AG04450 (cell line): Measurements from ENCODE around the gene ADGRV1. TPM values are rescaled to one million over a fixed set of nuclear protein-coding genes. Genes with fewer than 3 reads are reported as not detected.
"Not testable (repeated sequence)": the region's sequence is repeated elsewhere in the genome, so short reads cannot be mapped to it uniquely, and the experiment has no call there.

Source experiments
- CTCF ChIA-PET: fragments of 300-600, 350-600 bp; formaldehyde crosslinking; extraction: SDS; loops from one replicate; lab custom pipeline; 2022; ENCODE audit warnings: antibody characterized with exemption, inconsistent platforms; lab: Charles Lee
- POLR2A ChIA-PET: fragments of 350-600 bp; formaldehyde crosslinking; extraction: SDS; loops from one replicate; lab custom pipeline; 2021; ENCODE audit warnings: antibody characterized with exemption, inconsistent platforms; lab: Yijun Ruan, JAX
- DNase-seq: peaks from one replicate; pipeline ENCODE4 v3.0.0-alpha.2; 2011; ENCODE audit warnings: low read depth, low spot score
- H3K27ac ChIP-seq: one replicate; pipeline ENCODE4 v1.5.1; 2012; ENCODE audit warnings: low read depth, low read length, control low read depth
- H3K27me3 ChIP-seq: one replicate; pipeline ENCODE4 v1.6.0; 2012; ENCODE audit warnings: low read length; ENCODE audit not compliant: control insufficient read depth, insufficient read depth
- H3K4me3 ChIP-seq: 2 replicates; pipeline ENCODE4 v1.5.1; 2011; ENCODE audit warnings: mild to moderate bottlenecking, low read depth, low read length, control low read depth
- H3K9me3 ChIP-seq: 2 replicates; pipeline ENCODE4 v1.5.1; 2012; ENCODE audit warnings: low read length; ENCODE audit not compliant: control insufficient read depth, insufficient read depth
- polyA plus RNA-seq: library from polyadenylated mRNA; depleted of rRNA; stranded (reverse); fragments of >200 nt; gene quantifications from 2 replicates; pipeline ENCODE4 v1.2.3, GENCODE V29; 2011
- TF ChIP-seq, protein P1 (sequence below): IDR thresholded peaks from 2 replicates; pipeline ENCODE4 v1.5.1; 2011; ENCODE audit warnings: low read depth, low read length, control low read depth, inconsistent platforms

Gene ADGRV1
- polyA plus RNA-seq, 1 experiment: 0.06 TPM

GRCh38 chr5:90746119-90746518 is 187.5 kb downstream of the ADGRV1 start:
- POLR2A ChIA-PET: no interaction called here
- no peaks in the 10 kb centered on the region for H3K27me3 ChIP-seq
- CTCF ChIA-PET: no interaction called here
- H3K4me3 ChIP-seq: no peak overlapping the region
- TF ChIP-seq, protein P1, sequence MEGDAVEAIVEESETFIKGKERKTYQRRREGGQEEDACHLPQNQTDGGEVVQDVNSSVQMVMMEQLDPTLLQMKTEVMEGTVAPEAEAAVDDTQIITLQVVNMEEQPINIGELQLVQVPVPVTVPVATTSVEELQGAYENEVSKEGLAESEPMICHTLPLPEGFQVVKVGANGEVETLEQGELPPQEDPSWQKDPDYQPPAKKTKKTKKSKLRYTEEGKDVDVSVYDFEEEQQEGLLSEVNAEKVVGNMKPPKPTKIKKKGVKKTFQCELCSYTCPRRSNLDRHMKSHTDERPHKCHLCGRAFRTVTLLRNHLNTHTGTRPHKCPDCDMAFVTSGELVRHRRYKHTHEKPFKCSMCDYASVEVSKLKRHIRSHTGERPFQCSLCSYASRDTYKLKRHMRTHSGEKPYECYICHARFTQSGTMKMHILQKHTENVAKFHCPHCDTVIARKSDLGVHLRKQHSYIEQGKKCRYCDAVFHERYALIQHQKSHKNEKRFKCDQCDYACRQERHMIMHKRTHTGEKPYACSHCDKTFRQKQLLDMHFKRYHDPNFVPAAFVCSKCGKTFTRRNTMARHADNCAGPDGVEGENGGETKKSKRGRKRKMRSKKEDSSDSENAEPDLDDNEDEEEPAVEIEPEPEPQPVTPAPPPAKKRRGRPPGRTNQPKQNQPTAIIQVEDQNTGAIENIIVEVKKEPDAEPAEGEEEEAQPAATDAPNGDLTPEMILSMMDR: no peak
- no peak overlapping the region for H3K27ac ChIP-seq
- no peak for DNase-seq
- no peaks in the 10 kb centered on the region for H3K9me3 ChIP-seq

GRCh38 chr5:90747175-90747574 is 188.6 kb downstream of the ADGRV1 start:
- Histone ChIP-seq H3K27ac (no peak overlapping the region), H3K27me3 (no peaks in the 10 kb centered on the region), H3K9me3 (no peaks in the 10 kb centered on the region), H3K4me3 (no peak overlapping the region)
- TF ChIP-seq, protein P1: no peak
- CTCF ChIA-PET: no interaction called here
- POLR2A ChIA-PET: no interaction called here
- DNase-seq: no peak

- ChIA-PET POLR2A (no interaction called here), CTCF (no interaction called here)
- H3K9me3 ChIP-seq: no peaks in the 10 kb centered on the region
- no peaks in the 10 kb centered on the region for H3K27me3 ChIP-seq
- TF ChIP-seq, protein P1: no peak
- no peak for DNase-seq
- no peak overlapping the region for H3K4me3 ChIP-seq
- no peak overlapping the region for H3K27ac ChIP-seq
Observed at GRCh38 chr5:90747693-90748092, 189.1 kb downstream of the ADGRV1 start.

- Histone ChIP-seq H3K27me3 (no peaks in the 10 kb centered on the region), H3K27ac (no peak overlapping the region), H3K4me3 (no peak overlapping the region), H3K9me3 (no peaks in the 10 kb centered on the region)
- no peak for DNase-seq
- ChIA-PET CTCF (no interaction called here), POLR2A (no interaction called here)
- TF ChIP-seq, protein P1: no peak
Observed at GRCh38 chr5:90759119-90759518, 200.5 kb downstream of the ADGRV1 start.

DNA sequence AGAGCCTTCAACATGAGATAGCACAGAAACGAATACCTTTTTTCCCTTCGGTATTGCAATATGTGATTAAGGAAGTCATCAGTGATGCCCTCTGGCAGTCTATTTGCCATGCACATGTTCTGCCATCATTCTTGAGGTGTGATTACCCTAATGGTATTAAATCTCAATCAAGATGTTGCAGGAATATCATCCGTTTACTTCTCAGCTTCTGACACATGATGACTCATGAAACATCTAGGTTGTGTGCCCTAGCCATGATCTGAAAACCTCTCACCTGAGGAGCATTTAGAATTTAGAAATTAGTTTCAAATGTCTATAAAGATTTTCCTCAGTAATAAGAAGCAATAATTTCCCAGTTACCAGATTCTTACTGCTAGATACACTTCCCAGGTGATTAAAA is 209.1 kb downstream of the ADGRV1 start:
- no peaks in the 10 kb centered on the region for H3K27me3 ChIP-seq
- CTCF ChIA-PET: interaction anchor here (0.6 kb wide), 1 partner anchor 328 kb away, joined by 4 read pairs; no protein-coding TSS in a partner anchor
- H3K9me3 ChIP-seq: no peaks in the 10 kb centered on the region
- DNase-seq: no peak
- POLR2A ChIA-PET: no interaction called here
- H3K4me3 ChIP-seq: no peak overlapping the region
- TF ChIP-seq, protein P1: no peak
- no peak overlapping the region for H3K27ac ChIP-seq

DNA sequence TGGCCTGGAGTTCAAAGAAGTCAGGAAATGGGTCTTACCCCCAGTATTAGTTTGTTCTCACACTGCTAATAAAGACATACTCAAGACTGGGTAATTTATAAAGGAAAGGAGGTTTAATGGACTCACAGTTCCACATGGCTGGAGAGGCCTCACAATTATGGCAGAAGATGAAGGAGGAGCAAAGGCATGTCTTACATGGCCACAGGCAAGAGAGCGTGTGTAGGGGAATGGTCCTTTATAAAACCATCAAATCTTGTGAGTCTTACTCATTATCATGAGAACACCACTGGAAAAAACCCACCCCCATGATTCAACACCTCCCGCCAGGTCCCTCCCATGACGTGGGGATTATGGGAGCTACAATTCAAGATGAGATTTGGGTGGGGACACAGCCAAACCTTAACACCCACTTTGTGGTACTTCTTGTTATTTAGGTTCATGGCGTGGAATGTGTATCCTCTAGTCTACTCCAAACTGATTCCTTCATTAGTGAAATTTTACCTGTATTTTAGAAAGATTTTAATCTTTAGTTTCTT is 211.5 kb downstream of the ADGRV1 start:
- POLR2A ChIA-PET, H3K27me3 ChIP-seq, H3K9me3 ChIP-seq, H3K27ac ChIP-seq, CTCF ChIA-PET, H3K4me3 ChIP-seq, DNase-seq: not testable (repeated sequence)
